AG10803 (cell line): Measurements from ENCODE around the gene DIPK1A.

Experiments used
- DNase-seq: peaks from one replicate; pipeline ENCODE4 v3.0.0; 2010; ENCODE audit warnings: low read depth
- H3K4me3 ChIP-seq: 2 replicates; pipeline ENCODE4 v1.5.1; 2011; ENCODE audit warnings: mild to moderate bottlenecking, low read length, control low read depth
- CTCF ChIP-seq: conservative IDR thresholded peaks from 2 replicates; pipeline ENCODE4 v1.5.1; 2011; ENCODE audit warnings: mild to moderate bottlenecking, low read length, control low read depth, inconsistent platforms

DIPK1A gene

GRCh38 chr1:92803140-92803887 is 157.9 kb downstream of the DIPK1A start:
- no peak for DNase-seq
- TF ChIP-seq CTCF, result no peak
- H3K4me3 ChIP-seq, result no peak overlapping the region

GRCh38 chr1:92797961-92798360 is 163.3 kb downstream of the DIPK1A start:
- no peak overlapping the region for H3K4me3 ChIP-seq
- TF ChIP-seq CTCF, result no peak
- DNase-seq, result peak; percentile 58

GRCh38 chr1:92797297-92797696 is 164.0 kb downstream of the DIPK1A start:
- no peak overlapping the region for H3K4me3 ChIP-seq
- no peak for TF ChIP-seq CTCF
- no peak for DNase-seq

- no peak overlapping the region for H3K4me3 ChIP-seq
- DNase-seq, result peak; percentile 48
- TF ChIP-seq CTCF, result no peak
Measured at GRCh38 chr1:92795166-92795565, 166.1 kb downstream of the DIPK1A start.

- H3K4me3 ChIP-seq, result no peak overlapping the region
- no peak for DNase-seq
- no peak for TF ChIP-seq CTCF
Measured at GRCh38 chr1:92792340-92792782, 168.9 kb downstream of the DIPK1A start.
